DMS53 treated with DMSO at 0.1 percent for 48 hours (cell line): Measurements from ENCODE around the gene ADH7.
"Not testable (repeated sequence)": the region's sequence is repeated elsewhere in the genome, so short reads cannot be mapped to it uniquely, and the experiment has no call there.

ENCODE experiments used
- DNase-seq: peaks from one replicate; lab custom pipeline; 2025; ENCODE audit not compliant: unreplicated experiment; lab: John Stamatoyannopoulos, UW

Gene ADH7

GRCh38 chr4:99417125-99417524 lies 18.0 kb downstream of the ADH7 start:
- no peak for DNase-seq

GRCh38 chr4:99415762-99416161 lies 19.4 kb downstream of the ADH7 start:
- DNase-seq = not testable (repeated sequence)

GRCh38 chr4:99414902-99415301 lies 20.2 kb downstream of the ADH7 start:
- not testable (repeated sequence) for DNase-seq

- DNase-seq = no peak
Measured at GRCh38 chr4:99414401-99414800, 20.7 kb downstream of the ADH7 start.

GRCh38 chr4:99413140-99413539 lies 22.0 kb downstream of the ADH7 start:
- DNase-seq = no peak

- DNase-seq = no peak
Measured at GRCh38 chr4:99411041-99411440, 24.1 kb downstream of the ADH7 start.

- DNase-seq = no peak
Measured at GRCh38 chr4:99410075-99410474, 25.1 kb downstream of the ADH7 start.

- DNase-seq = no peak
Measured at GRCh38 chr4:99408346-99408745, 26.8 kb downstream of the ADH7 start.

- peak; percentile 33 for DNase-seq
Measured at GRCh38 chr4:99405433-99406115, 29.6 kb downstream of the ADH7 start.

GRCh38 chr4:99404595-99405287 lies 30.4 kb downstream of the ADH7 start:
- DNase-seq = no peak

GRCh38 chr4:99403380-99404184 lies 31.6 kb downstream of the ADH7 start:
- DNase-seq = peak; percentile 70

- DNase-seq = no peak
Measured at GRCh38 chr4:99402765-99403164, 32.4 kb downstream of the ADH7 start.

GRCh38 chr4:99400831-99401230 lies 34.3 kb downstream of the ADH7 start:
- DNase-seq = no peak

- no peak for DNase-seq
Measured at GRCh38 chr4:99399017-99399416, 36.1 kb downstream of the ADH7 start.

- no peak for DNase-seq
Measured at GRCh38 chr4:99395595-99396364, 39.4 kb downstream of the ADH7 start.

- DNase-seq = no peak
Measured at GRCh38 chr4:99394896-99395295, 40.2 kb downstream of the ADH7 start.

- DNase-seq = no peak
Measured at GRCh38 chr4:99390055-99390454, 45.1 kb downstream of the ADH7 start.

GRCh38 chr4:99389606-99390005 lies 45.5 kb downstream of the ADH7 start:
- no peak for DNase-seq

- no peak for DNase-seq
Measured at GRCh38 chr4:99383833-99384392, 51.2 kb downstream of the ADH7 start.

- DNase-seq = no peak
Measured at GRCh38 chr4:99383399-99383798, 51.7 kb downstream of the ADH7 start.
